Brain pericyte (primary cell): ENCODE data around the gene LRRC45.

Experiments
- DNase-seq: peaks from one replicate; pipeline ENCODE4 v3.0.0-alpha.2; 2012; ENCODE audit warnings: low read depth, low spot score

LRRC45 gene

DNA sequence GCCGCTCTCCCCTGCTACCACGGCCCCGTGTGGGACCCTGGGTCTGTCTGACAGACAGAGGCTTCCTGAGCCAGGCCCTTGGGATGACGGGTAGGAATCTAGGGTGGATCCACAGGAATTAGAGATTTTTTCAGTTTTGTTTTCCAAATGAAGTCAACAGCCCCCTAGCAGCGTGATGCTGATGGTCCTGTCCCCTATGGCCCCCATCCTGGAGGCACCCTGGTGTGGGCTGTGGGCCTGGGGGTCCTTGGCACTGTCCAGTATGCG is 15.9 kb upstream of the LRRC45 start:
- DNase-seq = no peak

DNA sequence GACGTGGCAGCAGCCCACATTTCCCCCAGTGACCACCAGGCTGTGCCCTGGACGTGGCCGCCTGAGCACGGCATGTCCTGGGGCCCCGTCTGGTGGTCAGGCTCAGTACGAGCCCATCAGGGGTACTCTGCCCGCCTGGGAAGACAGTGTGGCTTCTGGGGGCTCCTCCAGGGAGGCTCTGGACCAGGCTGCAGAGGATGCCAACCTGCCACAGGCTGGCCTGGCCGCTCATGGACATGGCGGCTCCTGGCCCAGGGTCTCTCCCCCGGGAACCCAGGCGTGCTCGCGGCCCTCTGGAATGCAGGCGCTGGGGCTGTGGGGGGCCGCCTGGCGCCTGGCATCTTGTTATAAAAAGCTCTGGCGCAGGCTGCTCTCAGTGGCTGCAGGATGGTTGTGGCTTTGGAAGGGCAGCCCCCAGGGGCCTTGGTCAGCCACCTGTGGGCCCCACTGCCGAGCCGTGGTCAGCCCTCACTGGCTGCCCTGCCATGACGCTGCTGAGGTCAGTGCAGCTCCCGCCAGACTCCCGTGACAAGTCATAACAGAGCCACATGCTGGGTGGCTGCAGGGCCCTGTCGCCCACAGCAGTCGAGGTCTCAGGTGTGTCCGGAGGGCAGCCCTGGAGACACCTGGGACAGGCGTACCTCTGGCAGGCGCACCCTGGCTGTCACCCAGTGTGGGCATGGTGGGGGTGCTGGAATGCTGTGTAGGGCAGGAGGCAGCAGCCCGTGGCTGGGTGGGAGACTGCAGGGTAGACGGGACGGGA is 15.4 kb upstream of the LRRC45 start:
- DNase-seq = no peak

DNA sequence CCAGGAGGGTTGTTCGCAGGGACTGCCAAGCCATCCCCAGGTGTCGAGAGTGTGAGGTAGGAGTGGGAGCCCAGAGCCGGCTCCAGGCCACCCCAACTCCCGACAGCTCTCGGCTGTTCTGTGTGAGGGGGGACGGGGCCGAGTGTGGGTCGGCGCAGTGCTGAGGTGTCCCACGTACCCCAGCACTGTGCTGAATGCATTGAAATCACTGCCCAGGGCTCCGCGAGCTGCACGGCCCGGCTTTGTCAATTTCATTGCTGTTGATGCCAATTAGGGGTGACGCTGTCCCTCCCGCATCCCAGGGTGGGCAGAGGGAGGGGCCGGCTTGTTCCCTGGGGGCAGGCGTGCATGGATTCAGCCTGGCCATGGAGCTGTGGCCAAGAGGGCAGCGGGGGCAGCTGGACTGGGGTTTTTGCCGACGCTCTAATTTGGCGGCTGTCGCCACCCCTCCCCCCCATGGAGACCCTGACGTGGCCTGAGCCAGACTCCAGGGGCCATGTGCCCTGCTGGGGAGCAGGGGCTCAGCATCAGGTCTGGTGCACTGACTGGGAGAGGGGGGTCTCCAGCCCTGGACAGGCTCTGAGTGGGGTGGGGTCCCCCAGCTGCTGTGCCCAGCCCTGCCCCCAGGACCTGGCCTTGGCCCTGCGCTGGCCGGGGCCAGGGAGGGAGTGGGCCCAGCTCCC is 14.7 kb upstream of the LRRC45 start:
- DNase-seq = no peak

DNA sequence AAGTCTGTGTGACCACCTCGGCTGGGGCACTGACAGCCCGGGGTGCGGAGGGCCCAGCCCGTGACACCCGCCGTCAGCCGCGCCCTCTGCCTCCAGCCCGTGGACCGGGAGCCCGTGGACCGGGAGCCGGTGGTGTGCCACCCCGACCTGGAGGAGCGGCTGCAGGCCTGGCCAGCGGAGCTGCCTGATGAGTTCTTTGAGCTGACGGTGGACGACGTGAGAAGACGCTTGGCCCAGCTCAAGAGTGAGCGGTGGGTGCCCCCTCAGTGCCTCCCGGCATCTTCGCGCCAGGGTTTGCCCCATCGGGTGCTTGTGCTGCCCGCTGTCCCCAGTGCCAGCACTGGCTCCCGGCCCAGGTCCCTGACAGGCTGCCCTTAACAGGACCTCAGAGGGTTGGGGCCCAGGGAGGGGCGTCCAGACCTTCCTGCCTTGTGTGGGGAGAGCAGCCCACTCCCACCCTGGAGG is 14.1 kb upstream of the LRRC45 start:
- DNase-seq = no peak

DNA sequence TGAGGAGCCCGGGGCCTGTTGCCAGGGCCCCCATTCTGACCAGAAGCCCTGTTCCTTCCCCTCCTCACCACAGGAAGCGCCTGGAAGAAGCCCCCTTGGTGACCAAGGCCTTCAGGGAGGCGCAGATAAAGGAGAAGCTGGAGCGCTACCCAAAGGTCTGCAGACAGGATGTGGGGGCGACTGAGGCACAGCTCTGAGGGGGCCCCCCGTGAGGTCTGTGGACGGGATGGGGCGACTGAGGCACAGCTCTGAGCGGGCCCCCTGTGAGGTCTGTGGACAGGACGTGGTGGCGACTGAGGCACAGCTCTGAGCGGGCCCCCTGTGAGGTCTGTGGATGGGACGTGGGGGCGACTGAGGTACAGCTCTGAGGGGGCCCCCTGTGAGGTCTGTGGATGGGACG is 13.7 kb upstream of the LRRC45 start:
- DNase-seq = no peak

DNA sequence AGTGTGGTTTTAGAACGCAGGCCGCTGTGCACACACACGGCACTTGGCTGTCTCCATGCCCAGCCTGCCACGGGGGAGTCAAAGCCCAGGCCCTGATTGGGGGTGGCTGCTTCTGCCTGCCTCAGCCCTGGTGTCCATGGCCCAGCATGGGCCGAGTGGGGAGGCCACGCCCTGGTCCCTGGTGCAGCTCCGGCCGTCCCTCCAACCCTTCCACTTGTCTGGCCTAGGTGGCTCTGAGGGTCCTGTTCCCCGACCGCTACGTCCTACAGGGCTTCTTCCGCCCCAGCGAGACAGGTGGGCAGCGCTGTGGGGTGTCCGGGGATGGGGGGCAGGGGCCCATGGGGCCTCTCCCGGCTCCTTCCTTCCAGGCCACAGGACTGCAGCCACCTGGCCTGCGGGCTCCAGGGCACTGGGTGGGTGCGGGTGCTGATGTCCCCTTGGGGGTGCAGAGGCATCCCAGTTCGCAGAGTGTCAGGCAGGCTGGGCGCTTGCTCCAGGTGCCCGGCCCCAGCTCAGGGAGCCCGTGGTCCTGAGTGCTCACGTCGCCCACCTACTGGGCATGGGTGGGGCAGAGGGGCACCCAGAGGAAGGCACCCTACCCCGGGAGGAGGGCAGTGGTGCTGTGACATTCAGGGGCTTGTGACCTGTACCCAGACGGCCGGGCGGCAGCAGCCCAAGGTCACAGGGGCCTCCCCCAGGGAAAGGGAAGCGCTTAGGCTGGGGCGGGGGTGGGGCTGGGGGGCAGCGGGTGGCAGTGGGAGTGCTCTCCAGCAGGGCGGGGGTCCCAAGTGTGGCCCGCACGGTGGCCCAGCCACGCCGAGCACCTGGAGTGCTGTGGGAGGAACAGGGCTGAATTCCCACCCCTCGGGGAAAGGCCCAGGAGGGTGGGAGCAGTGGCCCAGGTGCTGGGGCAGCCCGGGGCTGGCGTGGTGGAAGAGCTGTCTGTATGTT is 12.3 kb upstream of the LRRC45 start:
- no peak for DNase-seq

DNA sequence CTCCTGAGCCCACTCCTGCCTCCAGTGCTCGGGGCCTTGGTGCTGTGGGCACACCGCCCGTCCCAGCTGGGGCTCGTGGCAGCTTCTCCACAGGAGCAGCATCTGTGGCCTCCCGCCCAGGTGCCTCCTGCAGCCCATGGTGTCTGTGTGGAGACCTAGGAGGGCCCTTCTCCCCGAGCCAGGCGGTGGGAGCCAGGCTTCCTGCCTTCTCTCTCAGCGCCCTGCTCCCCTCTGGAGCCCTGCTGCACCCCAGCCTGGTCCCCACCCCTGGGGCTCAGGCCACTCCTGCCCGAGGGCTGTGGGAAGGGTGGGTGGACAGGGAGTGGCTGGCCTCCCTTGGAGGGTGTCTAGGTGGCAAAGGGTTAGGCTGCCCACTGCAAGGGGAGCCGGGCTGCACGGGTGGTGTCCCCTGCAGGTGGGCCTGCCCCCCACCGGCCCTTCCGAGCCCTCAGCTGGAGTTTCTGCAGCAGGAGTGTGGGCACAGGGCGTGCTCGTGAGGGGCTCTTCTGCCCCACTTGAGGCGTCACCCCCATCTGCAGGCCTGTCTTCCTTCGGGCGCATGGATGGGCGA is 11.4 kb upstream of the LRRC45 start:
- no peak for DNase-seq

DNA sequence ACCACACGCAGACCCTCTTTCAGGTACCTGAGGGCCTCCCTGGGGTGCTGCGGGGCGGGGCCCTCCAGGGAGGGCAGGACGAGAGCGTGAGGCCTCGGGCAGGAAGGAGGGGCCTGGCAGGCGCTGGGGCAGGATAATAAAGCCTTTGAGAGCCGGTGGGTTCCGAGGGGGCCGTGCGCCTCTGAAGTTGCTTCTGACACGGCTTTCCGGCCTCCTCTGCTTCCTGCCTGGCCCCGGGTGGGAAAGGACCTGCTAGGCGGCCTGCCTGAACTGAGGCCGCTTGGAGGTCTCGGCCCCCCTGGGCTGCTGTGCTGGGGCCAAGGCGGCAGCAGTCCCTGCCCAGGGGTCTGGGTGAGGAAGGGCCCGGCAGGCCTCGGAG is 10.9 kb upstream of the LRRC45 start:
- DNase-seq = no peak

DNA sequence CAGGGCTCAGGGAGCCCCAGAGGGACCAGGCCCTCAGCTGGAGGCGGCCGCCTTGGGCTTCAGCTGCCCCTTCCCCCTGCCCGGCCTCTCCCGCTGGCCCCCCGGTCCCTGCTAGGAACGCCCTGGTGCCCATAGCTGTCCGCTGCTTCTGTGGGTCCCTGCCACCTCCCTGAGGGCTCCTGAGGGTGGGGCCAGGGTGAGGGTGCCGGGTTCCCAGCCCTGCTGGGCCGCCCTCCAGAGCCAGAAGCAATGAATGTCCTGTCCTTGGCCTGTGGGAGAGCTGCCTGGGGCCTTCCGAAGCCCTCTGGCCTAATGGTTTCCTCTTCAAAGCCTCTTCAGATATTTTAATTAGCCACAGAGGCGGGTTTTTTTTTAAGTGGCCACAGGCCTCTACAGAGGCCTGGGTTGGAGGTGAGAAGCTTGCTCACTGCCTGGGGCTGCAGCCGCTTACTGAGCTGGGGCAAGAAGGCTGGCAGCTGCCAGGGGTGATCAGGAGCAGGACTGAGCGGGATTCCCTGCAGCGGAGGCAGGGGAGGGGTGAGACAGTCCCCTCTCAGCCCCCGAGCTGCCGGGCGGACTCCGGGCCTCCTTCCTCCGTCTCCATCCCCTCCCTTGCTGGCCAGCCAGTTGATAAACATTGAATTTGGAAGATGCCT is 10.3 kb upstream of the LRRC45 start:
- DNase-seq = no peak

DNA sequence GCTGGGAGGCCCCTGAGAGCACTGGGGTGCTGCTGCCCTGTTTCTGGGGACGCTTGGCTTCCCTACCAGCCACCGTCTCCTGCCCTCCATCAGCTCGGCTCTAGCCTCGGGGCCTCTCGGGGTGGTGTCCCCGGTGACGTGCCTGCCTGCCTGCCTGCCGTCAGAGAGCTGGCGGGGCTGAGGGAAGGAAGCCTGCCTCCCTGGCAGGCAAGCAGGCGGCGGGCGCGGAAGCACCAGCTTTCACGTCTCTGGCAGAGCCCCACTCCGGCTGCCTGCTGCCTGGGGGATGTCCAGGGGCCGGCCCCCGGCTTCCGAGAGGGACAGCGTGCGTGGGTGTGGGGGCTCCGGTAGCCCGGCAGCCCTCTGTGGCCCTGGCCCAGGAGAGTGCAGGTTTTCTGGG is 9.8 kb upstream of the LRRC45 start:
- DNase-seq = no peak

DNA sequence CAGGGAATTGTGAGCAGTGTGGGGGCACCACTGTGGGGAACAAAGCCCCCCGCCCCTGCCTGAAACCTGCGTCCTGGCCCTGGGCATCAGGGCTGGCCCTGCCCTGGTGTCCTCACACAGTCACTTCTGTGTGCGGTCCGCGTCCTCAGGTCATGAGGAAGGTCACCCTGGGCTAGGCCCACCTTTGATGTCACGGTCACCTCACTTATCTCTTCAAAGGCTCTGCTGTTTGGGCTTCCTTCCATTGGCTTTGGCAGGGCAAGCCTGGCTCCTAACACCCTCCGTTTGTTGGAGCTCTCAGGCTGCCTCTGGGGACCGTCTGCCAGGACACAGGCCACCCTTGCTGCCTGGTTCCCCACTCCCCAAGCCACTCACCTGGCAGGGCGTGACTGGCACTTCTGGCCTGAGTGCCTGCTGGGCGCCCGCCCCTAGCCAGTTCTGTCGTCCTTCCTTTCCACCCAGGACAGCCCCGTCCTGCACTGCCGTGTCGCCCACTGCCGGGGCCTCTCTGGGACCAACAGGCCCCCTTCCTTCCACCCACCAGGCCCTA is 9.3 kb upstream of the LRRC45 start:
- DNase-seq = no peak

DNA sequence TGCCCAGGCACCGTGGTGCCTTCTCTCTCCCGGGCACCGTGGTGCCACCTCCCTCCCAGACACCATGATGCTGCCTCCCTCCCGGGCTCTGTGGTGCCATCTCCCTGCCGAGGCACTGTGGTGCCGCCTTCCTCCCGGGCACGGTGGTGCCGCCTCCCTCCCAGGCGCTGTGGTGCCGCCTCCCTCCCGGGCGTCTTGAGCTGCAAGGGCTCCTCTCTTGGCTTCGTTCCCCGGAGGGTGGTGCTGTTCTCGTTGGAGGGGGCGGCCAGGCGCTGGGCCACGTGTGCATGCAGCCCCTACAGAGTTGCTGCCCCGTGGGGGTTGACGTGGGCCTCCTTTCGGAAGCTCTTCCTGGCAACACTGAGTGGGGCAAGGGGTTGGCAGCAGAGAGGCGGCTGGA is 8.7 kb upstream of the LRRC45 start:
- no peak for DNase-seq

DNA sequence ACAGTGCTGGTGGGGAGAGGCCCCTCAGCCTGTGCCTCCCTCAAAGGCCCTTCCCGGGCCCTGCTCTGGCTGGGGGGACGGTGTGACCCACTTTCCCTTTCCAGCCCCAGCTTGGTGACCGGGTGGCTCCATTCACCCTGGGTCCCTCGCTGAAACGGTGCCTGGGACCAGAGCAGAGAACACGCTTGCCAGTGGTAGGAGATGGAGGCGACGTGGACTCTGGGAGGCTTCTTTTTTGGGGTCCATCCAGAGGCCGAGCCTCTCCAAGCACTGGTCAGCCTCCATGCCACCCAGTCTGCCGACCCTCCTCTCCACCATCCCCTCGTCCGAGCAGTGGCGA is 8.2 kb upstream of the LRRC45 start:
- no peak for DNase-seq

DNA sequence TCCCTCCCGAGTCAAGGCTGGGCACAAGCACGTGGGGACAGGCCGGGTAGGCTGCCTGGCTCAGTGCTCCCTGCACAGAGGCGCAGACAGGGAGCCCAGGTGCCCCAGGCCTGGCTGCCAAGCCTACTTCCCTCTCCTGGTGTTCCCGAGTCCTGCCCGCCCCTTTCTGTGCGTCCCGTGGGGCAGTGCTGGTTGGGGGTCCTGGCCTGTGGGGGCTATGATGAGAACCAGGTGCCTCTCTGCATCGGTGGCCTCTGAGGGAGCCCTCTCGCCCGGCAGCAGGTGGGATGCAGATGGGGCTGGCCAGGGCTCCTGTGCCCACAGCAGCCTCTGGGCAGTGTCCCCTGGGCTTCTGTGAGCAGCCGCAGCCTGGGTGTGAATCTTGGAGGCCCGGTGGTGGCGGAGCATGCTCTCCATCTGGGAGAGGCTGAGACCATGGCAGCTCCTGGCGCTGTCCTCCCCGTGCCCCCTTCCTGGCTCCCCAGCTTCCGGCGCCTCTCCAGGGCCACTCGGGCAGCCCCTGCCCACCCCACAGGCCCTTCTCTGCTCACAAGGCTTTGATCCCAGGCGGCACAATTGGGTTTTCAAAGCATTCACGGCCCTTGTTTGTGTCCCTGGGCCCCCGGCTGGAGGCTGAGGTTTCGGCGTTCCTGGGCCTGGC is 7.7 kb upstream of the LRRC45 start:
- no peak for DNase-seq

DNA sequence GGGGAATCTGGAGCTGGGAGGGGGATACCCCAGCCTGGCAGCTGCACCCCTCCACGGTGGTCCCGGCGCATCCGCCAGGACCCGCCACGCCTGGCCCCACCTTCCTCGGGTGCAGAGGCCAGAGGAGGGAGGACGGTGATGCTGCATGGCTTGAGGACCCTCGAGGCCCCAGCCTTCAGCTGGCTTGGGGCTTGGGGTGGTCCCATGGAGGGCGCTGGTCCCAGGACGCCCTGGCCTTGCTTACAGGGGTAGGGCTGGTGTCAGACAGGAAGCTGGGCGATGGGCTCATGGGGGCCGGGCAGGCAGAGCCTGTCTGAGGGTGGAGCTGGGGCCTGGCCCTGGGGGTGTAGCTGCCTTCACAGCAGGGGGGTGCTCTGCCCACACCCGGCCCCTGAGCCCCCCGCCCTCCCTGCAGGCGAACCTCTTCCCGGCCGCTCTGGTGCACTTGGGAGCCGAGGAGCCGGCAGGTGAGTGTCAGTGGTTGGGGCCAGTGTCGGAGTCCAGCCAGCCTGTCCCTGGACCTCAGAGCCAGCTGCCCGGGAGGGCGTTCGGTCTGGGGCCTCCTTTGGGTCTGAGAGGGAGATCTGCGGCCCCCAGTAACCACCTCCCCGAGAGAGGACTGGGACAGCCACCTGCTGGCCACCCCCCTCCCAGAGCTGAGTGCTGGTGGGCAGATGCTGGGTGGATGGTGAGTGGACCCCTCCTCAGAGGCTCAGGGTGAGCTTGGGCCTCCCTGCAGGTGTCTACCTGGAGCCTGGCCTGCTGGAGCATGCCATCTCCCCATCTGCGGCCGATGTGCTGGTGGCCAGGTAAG is 6.8 kb upstream of the LRRC45 start:
- no peak for DNase-seq

DNA sequence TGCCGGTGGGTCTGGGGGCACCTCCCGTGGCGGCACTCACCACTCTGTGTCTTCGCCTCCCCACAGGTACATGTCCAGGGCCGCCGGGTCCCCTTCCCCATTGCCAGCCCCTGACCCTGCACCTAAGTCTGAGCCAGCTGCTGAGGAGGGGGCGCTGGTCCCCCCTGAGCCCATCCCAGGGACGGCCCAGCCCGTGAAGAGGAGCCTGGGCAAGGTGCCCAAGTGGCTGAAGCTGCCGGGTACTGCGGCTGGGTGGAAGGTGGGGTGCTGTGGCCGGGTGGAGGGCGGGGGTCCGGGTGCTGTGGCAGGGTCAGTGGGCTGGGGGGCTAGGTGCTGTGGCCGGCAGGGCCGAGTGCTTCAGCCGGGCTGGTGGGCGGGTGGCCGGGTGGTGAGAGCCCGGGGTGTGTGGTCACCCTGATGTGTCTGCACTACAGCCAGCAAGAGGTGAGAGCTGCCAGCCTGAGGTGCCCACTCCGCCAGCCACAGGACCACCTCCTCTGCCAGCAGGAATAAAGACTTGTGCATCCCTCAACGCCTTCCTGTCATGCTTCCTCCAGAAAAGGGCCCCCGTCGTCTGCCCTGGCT is 6.1 kb upstream of the LRRC45 start:
- DNase-seq = no peak

DNA sequence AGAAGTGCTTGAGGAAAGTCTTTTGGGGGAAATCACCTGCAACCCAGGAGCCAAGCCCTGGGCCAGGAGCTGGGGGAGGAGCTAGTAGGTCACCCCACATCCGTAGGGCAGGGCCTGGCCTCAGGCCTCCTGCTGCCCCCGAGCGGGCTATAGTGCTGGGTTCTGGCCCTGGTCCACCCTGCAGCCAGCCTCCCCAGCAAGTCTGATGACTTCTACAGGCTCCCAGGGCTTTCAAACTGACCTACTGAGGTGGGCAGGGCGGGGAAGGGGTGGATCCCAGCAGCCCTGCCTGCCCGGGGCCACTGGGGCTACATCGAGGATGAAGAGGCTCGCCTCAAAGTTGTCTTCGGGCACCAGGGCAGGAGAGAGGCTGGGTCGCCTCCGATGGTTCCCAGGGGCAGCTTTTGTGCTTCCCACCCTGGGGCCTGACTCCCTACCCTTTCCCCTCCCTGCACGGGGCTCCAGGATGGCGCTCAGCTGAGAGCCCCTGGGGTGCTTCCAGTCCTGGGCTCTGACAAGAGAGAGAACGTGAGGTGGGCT is 5.4 kb upstream of the LRRC45 start:
- DNase-seq = no peak

DNA sequence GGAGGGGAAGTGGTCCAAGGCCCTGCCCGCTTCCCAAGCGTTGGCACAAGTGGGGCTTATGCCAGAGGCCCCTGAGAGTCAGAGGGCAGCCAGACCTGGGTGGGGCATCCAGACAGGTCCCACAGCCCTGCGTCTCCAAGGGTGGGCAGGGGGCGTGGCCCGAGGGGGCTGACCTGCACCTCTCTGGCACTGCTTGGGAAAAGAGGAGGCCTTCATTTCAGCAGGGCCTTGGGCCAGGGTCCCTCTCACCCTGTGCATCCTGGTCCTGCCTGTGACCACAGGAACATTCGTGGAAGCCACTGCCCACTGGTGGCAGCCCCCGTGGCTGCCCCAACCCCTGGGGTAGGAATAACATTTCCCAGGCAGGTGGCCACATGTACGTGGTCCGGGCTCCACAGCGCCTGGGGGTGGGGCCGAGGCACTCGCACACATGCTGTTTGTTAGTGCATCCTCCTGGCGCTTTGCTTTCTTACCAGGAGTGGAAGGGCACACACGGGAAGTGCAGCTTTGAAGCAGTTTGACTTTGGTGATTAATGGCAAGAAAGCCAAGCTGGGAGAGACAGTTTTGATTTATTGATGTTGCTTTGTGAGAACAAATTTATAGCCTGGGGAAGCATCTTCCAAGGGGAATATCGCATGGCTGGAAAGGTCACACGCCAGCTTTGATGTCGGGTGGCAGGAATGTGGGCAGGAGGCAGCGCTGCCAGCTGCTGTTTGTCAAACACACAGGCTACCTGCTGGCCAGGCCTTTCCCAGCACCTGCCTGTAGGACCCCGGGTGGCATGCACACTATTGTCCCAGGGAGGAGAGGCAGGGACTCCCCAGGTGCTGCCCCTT is 4.7 kb upstream of the LRRC45 start:
- no peak for DNase-seq
